Stimulated activated CD8-positive, alpha-beta memory T cell treated with anti-CD3 and anti-CD28 coated beads, Interleukin-2, amount 100 ng/mL, for 1 hour (primary cell): ENCODE data around the gene FHAD1.

Experiments used
- DNase-seq, 2 donors: peaks; one replicate each; pipeline ENCODE4 v3.0.0-alpha.2; 2020; ENCODE audit warnings: low read depth in 2 of 2

Gene FHAD1

DNA sequence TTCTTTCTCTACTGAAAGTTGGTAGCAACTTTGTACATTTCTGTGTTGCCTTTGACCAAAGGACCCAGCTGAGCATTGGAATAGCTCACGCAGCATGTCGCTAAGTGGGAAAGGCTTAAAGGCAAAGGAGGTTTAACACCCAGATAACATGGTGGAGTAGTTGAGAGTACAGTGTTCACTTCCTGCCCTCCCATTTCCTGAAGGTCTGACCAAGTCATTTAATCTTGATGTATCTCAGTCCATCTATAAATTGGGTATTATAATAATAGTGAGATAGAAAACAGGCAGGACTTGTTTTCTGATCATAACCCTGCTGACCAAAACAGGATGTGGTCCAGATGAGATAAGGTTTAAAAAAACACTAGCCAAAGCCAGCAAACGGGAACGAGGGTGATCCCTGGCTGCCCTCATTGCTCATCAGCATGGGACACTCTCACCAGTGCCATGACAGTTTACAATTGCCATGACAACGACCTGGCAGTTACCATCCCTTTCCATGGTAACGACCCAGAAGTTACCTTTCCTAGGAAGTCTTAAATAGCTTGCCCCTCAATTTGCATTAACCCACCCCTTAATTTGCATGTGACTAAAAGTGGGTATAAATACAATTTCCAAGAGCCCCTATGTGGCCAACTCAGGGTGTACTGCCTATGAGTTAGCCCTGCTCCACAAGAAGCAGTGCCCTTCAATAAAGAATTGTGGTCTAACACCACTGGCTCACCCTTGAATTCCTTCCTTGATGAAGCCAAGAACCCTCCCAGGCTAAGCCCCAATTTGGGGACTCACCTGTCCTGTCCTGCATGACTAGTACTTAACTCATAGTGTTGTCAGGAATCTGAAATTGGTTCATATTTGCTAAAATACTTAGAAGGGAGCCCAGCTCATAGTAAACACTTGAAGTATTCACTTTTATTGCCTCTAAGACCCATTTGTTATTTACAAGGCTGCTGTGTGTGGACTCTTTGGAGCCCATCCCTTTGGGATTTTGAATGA lies 28.4 kb upstream of the FHAD1 start:
- no peak for DNase-seq

DNA sequence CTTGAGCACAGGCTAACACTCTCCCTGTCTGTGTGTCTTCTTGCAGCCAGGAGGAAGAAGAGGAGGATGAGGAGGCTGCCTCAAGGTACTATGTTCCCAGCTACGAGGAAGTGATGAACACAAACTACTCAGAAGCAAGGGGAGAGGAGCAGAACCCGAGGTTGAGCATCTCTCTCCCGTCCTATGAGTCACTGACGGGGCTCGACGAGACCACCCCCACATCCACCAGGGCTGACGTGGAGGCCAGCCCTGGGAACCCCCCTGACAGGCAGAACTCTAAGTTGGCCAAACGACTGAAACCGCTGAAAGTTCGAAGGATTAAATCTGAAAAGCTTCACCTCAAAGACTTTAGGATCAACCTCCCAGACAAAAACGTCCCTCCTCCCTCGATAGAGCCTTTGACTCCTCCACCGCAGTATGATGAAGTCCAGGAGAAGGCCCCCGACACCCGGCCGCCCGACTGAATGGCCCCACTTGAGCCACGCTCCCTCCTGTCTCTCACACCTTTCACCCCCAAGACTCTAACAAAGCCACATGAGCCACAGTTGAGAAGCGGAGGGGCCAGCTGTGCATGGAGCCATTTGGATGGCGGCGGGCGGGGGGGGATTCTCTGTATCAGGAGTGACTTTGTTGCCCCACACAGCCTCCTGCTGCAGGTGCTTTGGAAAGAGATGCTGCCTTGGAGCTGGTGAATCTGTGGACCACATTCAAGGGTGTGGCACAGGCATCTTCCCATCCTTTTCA lies 27.6 kb upstream of the FHAD1 start:
- no peak for DNase-seq

DNA sequence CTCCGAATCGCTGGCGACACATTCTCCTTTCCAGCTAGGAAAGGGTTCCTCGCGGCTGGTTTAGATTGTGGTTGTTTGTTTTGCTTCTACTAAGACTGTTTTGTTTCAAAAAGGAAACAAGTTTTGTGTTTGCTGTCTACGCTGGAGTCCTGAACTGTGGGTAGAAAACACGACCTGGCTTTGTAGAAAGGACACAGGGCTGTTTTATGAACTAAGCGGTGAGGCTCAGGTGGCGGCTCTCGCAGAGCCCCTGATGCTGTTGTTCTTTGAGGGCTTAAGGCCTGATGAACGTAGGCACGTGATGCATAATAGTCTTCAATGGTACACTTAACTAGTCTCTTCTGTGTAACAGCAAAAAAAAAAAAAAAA lies 27.0 kb upstream of the FHAD1 start:
- DNase-seq: no peak

DNA sequence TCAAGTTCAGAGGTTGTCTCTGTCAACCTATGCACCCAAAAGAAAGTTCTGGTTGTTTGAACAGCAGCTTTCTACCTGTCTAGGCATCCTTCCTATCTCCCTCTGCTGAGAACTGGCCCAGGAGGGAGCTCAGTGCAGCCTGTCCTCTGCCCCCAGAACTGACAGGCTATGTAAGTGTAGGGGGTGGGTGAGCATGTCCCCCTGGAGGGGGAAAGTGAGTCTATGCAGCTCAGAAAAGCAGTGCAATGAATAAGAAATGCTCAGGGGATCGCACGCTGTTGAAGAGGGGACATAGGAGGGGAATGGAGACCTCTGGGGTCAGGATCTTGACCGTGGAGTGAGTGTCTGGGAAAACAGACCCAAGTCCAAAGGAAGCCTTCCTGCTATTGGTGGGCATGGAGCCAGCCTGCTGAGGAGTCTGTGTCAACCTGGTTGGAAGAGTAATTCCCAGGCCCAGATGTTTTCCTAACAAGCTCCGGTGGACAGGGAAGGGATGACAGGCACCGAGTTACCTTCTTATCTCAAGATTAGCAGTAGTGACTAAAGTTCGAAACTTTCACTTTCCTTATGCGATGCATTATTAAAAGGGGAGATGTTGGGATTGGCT lies 26.1 kb upstream of the FHAD1 start:
- no peak for DNase-seq

DNA sequence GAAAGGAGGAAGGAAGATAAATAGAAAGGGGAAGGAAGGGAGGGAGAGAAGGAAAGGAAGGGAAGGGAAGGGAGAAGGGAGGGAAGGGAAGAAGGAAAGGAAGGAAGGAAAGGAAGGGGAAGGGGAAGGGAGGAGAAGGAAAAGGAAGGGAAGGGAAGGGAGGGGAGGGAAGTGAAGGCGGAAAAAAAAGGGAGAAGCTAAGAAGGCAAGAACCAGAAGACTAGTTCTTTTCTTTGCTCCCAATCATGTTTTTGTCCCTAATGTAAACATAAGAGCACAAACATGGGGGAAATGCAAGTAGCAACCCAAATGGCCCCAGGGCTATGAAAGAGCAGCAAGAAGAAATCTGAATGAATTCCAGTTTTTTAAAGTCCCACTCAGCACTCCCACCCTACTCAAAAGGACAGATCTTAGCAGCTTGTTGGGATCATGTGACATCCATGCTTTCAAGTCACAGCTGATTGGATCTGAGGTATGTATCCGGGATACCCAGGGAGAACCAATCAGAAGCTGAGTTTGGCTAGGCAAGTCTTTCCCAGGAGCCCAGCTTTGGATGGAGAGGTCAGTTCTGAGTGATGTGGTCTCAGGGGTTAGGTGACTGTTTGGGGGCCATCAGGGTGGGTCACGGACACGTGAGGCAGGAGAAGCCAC lies 24.2 kb upstream of the FHAD1 start:
- no peak for DNase-seq

DNA sequence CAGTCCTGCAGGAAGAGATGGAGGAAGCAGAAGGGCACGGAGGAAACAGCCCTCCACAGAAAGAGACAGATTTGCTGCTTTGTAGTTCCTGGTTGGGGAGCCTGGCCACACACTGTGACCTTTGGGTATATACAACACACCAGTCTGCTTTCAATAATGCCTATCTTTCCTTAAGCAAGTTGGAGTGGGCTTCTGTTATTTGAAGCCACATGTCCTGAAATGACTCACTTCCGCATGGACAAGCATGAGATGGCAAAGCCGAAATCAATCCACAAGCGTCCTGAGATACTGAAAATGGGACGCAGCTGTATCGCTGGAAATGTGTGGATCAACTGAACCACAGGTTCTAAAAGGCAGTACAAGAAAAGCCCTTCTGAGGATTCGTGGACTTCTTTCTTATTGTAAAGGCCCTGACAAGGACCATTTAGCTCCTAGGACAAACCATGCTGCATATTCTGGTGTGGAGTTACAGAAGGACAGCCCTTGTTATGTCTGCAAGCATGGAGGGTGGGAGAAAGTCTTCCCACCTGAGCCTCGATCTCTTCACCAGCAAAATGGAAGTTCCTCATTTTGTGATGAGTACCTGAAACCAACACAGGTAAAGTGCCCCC lies 22.7 kb upstream of the FHAD1 start:
- DNase-seq: no peak

DNA sequence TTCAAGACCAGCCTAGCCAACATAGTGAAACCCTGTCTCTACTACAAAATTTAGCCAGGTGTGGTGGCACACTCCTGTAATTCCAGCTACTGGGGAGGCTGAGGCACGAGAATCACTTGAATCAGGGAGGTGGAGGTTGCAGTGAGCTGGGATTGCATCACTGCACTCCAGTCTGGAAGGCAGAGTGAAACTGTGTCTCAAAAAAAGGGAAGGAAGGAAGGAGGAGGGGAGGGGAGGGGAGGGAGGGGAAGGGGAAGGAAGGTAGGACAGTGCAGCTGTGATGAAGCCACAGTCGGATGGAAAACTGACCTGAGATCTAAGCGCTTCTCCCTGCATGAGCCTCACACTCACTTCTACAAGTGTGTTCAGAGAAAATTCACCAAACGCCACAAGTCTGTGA lies 22.0 kb upstream of the FHAD1 start:
- DNase-seq: no peak

DNA sequence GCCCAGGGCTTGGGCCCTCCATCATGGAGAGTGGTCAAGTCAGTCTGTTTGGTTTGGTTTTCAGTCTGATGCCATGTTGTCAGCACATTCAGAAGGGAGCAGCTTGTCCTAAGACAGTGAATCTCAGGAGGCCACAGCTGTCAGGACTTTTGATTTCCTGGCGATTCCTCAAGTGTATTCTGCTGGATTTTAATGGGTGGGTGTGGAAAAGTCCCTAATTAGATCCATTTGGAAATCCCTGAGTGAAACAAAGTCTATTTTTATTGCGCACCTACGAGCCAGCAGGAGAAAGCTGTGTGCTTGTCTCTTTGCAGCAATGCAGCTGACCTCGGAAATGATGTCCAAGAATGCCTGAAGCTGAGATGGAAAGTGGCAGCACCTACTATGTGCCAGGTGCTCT lies 21.6 kb upstream of the FHAD1 start:
- DNase-seq: no peak

DNA sequence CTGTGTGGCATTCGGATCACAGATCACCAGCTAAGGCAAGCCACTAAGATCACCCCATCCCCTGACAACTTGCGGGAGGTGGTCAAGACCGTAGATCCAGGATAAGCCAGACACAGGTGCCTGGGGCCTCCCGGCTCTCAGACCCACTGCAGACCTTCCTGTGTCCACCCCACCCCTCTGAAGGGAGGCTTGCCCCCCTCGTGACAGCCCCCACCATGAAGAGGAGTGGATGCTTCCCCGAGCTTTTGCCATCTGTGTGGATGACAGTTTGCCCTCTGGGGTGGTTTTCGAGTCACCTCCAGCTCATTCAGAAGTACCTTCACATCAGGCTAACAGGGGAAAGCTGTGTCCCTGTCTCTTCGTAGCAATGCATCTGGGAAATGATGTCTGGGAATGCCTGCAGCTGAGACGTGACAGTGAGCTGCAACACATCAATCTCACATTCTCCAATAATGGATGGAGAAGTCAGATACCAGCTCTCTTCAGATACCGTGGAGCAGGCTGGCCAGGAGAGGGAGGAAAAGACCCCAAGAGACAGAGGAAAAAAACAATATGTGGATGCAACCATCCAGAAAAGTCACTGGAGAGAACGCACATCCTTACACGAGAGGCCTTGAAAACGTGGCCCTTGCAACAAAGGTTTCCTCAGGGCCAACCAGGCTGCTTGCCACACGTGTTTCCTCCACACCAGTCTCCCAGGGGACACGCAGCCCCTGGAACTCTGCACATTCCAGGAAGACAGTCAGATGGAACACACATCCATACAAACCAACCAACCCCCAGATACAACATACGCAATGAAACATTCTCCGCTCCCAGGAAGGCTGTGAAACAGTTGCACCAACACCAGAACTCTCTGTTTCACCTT lies 20.4 kb upstream of the FHAD1 start:
- DNase-seq: no peak

DNA sequence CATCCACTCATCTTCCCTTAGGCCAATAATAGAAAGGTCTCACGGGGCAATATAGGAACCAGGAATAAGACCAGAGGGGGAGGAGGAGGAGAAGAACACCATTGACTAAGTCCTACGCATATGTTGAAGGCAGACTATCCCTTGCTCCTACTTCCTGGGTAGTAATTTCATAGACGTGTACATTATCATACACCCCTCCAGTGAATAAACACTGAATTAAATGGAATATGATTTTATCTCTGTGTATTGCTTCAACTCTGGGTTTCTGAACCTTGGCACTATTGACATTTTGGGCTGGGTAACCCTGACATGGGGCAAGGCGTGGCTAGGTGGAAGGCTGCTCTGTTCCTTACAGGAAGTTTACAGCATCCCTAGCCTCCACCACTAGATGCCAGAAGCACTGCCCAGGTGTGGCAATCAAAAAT lies 17.3 kb upstream of the FHAD1 start:
- no peak for DNase-seq

DNA sequence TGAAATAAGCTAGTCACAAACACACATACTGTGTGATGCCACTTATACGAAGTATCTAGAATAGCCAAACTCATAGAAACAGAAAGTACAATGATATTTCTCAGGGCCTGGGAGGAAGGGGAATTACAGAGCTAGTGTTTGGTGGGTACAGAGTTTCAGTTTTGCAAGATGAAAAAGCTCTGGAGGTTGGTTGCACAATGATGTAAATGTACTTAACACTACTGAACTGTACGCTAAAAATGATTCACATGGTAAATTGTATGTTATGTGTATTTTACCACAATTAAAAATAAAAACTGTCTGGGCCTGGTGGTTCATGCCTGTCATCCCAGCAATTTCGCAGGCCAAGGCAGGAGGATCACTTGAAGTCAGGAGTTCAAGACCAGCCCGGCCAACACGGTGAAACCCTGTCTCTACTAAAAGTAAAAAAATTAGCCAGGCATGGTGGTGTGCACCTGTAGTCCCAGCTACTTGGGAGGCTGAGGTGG lies 15.3 kb upstream of the FHAD1 start:
- DNase-seq: no peak

DNA sequence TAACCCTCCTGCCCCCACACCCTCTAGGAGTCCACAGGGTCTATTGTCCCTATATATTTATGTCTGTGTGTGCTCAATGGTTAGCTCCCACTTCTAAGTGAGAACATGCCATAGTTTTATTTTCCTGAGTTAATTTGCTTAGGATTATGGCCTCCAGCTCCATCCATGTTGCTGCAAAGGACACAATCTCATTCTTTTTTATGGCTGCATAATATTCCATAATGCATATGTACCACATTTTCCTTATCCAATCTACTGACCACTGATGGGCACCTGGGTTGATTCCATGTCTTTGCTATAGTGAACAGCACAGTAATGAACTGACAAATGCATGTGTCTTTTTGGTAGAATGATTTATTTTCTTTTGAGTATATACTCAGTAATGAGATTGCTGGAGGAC lies 13.3 kb upstream of the FHAD1 start:
- DNase-seq: no peak

DNA sequence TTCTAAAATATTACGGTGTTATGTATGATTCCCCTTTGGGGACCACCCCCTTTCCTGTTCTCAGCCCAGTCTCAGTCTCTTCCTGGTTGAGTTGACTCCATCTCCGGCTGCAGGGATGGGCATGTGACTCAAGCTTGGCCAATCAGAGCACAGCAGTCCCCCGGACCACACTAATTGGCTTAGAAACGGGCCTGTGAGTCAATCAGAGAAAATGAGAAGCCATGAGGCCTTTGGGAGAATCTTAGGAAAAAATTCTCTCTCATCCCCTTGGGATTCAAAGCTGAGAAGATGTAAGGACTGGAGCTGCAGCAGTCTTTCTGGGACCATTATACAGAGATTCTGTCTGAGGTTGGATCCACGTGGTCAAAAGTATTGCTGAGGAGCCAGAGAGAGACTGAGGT lies 10.7 kb upstream of the FHAD1 start:
- no peak for DNase-seq

DNA sequence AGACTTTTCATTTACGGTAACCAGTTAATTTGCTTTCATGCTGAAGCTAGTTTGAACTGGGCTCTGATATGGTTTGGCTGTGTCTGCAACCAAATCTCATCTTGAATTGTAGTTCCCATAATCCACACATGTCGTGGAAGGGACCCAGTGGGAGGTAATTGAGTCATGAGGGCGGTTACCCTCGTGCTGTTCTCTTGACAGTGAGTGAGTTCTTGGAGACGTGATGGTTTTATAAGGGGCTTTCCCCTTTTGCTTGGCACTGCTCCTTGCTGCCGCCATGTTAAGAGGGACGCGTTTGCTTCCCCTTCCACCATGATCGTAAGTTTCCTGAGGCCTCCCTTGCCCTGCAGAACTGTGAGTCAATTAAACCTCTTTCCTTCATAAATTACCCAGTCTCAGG lies 10.3 kb upstream of the FHAD1 start:
- no peak for DNase-seq

DNA sequence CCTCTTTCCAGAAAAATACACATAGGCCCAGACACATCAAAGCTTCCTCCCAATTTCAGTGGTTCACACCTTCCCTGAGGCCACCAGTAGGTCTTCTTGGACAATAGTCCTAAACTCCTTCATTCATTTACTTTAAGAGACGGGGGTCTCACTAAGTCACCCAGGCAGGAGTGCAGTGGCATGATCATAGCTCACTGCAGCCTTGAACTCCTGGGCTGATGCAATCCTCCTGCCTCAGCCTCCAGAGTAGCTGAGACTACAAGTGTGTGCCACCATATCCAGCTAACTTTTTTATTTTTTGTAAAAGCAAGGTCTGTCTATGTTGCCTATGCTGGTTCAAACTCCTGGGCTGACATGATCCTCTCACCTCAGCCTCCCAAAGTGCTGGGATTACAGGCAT lies 8.2 kb upstream of the FHAD1 start:
- DNase-seq: no peak

DNA sequence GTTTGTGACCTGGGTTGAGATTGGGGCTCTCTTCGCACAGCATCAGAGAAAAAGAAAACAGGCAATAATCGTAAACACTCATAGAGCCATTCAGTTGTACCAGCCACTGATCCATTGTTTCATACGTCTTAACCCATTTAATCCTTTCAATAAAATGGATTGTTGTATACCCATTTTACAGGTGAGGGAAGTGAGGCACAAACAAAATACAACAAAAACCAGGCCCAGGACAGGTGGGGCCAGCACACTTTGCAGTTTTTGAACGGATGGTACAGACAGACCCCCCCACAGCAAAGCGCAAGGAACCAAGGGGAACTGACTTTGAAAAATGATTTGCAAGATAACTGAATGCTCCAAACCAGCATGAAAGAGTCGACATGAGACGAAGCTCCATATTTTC lies 4.3 kb upstream of the FHAD1 start:
- no peak for DNase-seq

DNA sequence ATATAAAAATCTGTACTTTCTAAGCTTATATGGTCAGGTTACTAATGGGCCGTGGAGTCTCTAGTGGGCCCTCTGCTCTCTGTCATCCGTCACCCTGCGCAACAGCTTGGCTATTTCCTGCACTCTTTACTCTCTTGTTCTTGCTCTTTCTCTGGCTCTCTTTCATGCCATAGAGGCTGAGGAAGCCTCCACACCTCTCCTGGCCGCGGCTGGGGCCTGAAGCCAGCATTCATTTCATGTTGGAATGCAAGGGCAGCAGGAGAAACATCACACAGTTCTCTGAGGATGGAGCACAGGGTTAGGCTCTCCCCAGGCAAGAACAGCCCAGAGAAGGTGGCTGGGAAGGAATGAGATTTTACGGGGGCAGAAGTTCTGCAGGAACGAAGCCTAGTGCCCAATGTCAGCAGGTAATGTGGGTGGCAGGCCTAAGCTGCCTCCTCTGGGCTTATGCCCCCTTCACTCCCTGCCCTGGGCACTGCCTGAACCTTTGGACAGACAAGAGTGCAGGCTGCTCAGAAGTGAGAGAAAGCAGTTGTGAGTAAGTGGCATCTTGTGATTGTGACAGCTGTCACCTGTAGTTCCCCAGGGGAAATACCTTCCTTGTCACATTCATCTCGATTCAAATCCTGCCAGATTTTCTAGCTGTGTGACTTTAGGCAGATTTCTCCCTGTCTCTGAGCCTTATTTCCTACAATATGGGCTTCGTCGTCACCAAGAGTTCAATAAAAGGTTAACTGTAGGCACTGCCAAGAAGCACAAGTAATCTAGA lies 3.6 kb upstream of the FHAD1 start:
- no peak for DNase-seq

DNA sequence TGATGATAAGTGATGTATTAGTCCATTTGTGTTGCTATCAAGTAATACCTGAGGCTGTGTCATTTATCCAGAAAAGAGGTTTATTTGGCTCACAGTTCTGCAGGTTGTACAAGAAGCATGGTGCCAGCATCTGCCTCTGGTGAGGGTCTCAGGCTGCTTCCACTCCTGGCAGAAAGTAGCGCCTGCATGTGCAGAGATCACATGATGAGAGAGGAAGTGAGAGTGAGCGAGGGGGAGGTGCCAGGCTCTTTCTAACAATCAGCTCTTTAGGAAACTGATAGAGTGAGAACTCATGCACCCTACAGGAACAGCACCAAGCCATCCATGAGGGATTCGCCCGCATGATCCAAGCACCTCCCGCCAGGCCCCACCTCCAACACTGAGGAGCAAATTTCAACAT lies 2.2 kb upstream of the FHAD1 start:
- no peak for DNase-seq

DNA sequence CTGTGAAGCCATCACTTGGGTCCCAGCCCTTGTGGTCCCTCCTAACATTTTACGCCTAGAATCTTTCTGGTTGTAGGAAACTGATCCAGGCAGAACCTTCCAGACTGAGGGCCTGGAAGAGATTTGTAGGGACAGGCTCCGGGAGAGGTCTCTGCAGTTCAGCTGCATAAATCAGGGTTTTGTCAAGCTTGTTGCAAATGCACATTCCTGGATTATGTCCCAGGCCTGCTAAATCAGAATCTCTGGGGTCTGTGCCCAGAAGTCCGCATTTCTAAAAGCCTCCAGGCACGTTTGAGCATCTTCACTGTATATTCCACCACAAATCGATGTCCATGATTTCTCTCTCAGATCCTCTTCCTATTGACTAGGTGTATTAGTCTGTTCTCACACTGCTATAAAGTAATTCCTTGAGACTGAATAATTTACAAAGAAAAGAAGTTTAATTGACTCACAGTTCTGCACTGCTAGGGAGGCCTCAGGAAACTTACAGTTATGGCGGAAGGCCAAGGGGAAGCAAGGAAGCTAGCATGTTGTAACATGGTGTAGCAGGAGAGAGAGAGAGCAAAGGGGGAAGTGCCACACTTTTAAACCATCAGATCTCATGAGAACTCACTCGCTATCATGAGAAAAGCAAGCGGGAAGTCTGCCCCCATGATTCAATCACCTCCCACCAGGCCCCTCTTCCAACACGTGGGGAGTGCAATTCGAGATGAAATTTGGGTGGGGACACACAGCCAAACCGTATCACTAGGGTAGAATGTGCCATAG lies 1.2 kb upstream of the FHAD1 start:
- DNase-seq: no peak
